ENCODE results near the gene KLC1. TPM values are rescaled to one million over a fixed set of nuclear protein-coding genes. Genes with fewer than 3 reads are reported as not detected.
A peak's percentile ranks its signal among the peaks of the same experiment; 100 is the strongest.

The KLC1 gene
- total RNA-seq, 6 experiments from 2014 or later, result 179 to 204 (median 189) TPM

GRCh38 chr14:103626146-103626850 lies 2.7 kb upstream of the KLC1 start:
- TF ChIP-seq CTCF (IDR thresholded peaks at IDR 0.05), result no peak
- Mint-ChIP-seq H3K4me1 (ENCODE audit: low read depth) (peaks cover 47% of the 10 kb centered on the region), H3K27ac (peak overlapping the region; percentile 53), H3K27me3 (ENCODE audit: insufficient read depth) (no peaks in the 10 kb centered on the region), H3K4me3 (no peak overlapping the region), H3K9me3 (no peaks in the 10 kb centered on the region), H3K36me3 (ENCODE audit: low read depth) (no peaks in the 10 kb centered on the region; the same call in 1 of the 2 replicates)
- DNase-seq, result no peak

GRCh38 chr14:103627073-103628025 lies 1.7 kb upstream of the KLC1 start:
- Mint-ChIP-seq H3K9me3 (no peaks in the 10 kb centered on the region), H3K4me3 (peak overlapping the region; percentile 95), H3K27ac (peak overlapping the region; percentile 97), H3K27me3 (ENCODE audit: insufficient read depth) (no peaks in the 10 kb centered on the region), H3K4me1 (ENCODE audit: low read depth) (peaks cover 52% of the 10 kb centered on the region), H3K36me3 (ENCODE audit: low read depth) (no peaks in the 10 kb centered on the region; the same call in 1 of the 2 replicates)
- DNase-seq, result no peak
- TF ChIP-seq CTCF (IDR thresholded peaks at IDR 0.05), result no peak

GRCh38 chr14:103628221-103628683 lies 759 bp upstream of the KLC1 start:
- Mint-ChIP-seq H3K4me1 (ENCODE audit: low read depth) (peaks cover 61% of the 10 kb centered on the region), H3K4me3 (peak overlapping the region; percentile 95), H3K27ac (peak overlapping the region; percentile 97), H3K27me3 (ENCODE audit: insufficient read depth) (no peaks in the 10 kb centered on the region), H3K36me3 (ENCODE audit: low read depth) (peaks cover 6% of the 10 kb centered on the region; the same call in 1 of the 2 replicates), H3K9me3 (no peaks in the 10 kb centered on the region)
- DNase-seq, result peak; percentile 72
- TF ChIP-seq CTCF (IDR thresholded peaks at IDR 0.05), result no peak

- no peak; the same call in 1 of the 2 replicates for TF ChIP-seq CTCF (IDR thresholded peaks at IDR 0.05)
- no peak for DNase-seq
- Mint-ChIP-seq H3K36me3 (ENCODE audit: low read depth) (peaks cover 16% of the 10 kb centered on the region), H3K9me3 (no peaks in the 10 kb centered on the region), H3K4me3 (peak overlapping the region; percentile 95), H3K27ac (peak overlapping the region; percentile 85), H3K27me3 (ENCODE audit: insufficient read depth) (no peaks in the 10 kb centered on the region), H3K4me1 (ENCODE audit: low read depth) (peaks cover 69% of the 10 kb centered on the region)
Measured at GRCh38 chr14:103629503-103630121, 601 bp downstream of the KLC1 start.

- H3K27ac Mint-ChIP-seq, result peak overlapping the region; percentile 85
- peaks cover 21% of the 10 kb centered on the region for H3K36me3 Mint-ChIP-seq (ENCODE audit: low read depth)
- H3K9me3 Mint-ChIP-seq, result no peaks in the 10 kb centered on the region
- H3K4me3 Mint-ChIP-seq, result peak overlapping the region; percentile 95
- H3K27me3 Mint-ChIP-seq (ENCODE audit: insufficient read depth), result no peaks in the 10 kb centered on the region
- peaks cover 69% of the 10 kb centered on the region for H3K4me1 Mint-ChIP-seq (ENCODE audit: low read depth)
- no peak for TF ChIP-seq CTCF (IDR thresholded peaks at IDR 0.05)
- DNase-seq, result no peak
Measured at GRCh38 chr14:103630364-103631108, 1.5 kb downstream of the KLC1 start.

Measured in HFFc6 (cell line).